SK-N-SH (cell line): ENCODE measurements around the gene CLN5. TPM values are rescaled to one million over a fixed set of nuclear protein-coding genes. Genes with fewer than 3 reads are reported as not detected.

Experiments used
- CTCF ChIA-PET: fragments of 300-600, 350-600 bp; formaldehyde crosslinking; extraction: SDS; loops from one replicate; lab custom pipeline; 2021; lab: Yijun Ruan, JAX
- POLR2A ChIA-PET: fragments of 350-600 bp; sonication (Branson Sonifier 250); formaldehyde crosslinking; extraction: SDS; loops from one replicate; lab custom pipeline; 2020; ENCODE audit warnings: antibody characterized with exemption, inconsistent platforms; lab: Yijun Ruan, JAX
- DNase-seq: peaks from one replicate; pipeline ENCODE4 v3.0.0; 2012
- H2AFZ ChIP-seq: fragments of 200-600 bp; sonication (generic); 2 replicates; pipeline ENCODE4 v1.8.1; 2016; ENCODE audit warnings: antibody characterized with exemption, mild to moderate bottlenecking, low read depth
- H3F3A ChIP-seq: fragments of 200-600 bp; sonication (generic); replicated peaks from 2 replicates; pipeline ENCODE3; 2016; ENCODE audit warnings: antibody characterized with exemption, mild to moderate bottlenecking; ENCODE audit not compliant: insufficient read depth
- H3K27ac ChIP-seq, 2 experiments: fragments of 200-500 bp in 1 of 2; fragments of 200-600 bp in 1 of 2; sonication (Bioruptor generic) in 1 of 2; sonication (generic), shearing (Covaris generic) in 1 of 2; 2 replicates each; pipeline versions ENCODE4 v1.5.1 to v1.6.1; 2014 to 2016; ENCODE audit warnings: low read depth in 2 of 2, inconsistent platforms in 1 of 2, low read length in 1 of 2, mild to moderate bottlenecking in 1 of 2, mixed read lengths in 1 of 2
- H3K27me3 ChIP-seq: fragments of 200-600 bp; sonication (generic), shearing (Covaris generic); 2 replicates; pipeline ENCODE4 v1.6.1; 2016; ENCODE audit warnings: mixed run types; ENCODE audit not compliant: insufficient read depth
- H3K36me3 ChIP-seq, 2 experiments: fragments of 200-500 bp in 1 of 2; fragments of 200-600 bp in 1 of 2; sonication (Bioruptor generic) in 1 of 2; sonication (generic) in 1 of 2; replicated peaks in 1 of 2; 2 replicates each; pipeline versions ENCODE3 to v1.5.1; 2014 to 2016; ENCODE audit warnings: low read length in 1 of 2, mild to moderate bottlenecking in 1 of 2; ENCODE audit not compliant: insufficient read depth in 2 of 2, control insufficient read depth in 1 of 2
- H3K4me1 ChIP-seq, 2 experiments: fragments of 200-500 bp in 1 of 2; fragments of 200-600 bp in 1 of 2; sonication (Bioruptor generic) in 1 of 2; sonication (generic), shearing (Covaris generic) in 1 of 2; 2 replicates each; pipeline versions ENCODE4 v1.5.1 to v1.6.1; 2014 to 2016; ENCODE audit warnings: low read depth in 1 of 2, low read length in 1 of 2, mixed run types in 1 of 2; ENCODE audit not compliant: insufficient read depth in 2 of 2, control insufficient read depth in 1 of 2
- H3K4me2 ChIP-seq: fragments of 200-600 bp; sonication (generic), shearing (Covaris generic); 2 replicates; pipeline ENCODE4 v1.6.1; 2017; ENCODE audit warnings: mixed run types
- H3K4me3 ChIP-seq, 2 experiments: fragments of 200-500 bp in 1 of 2; fragments of 200-600 bp in 1 of 2; sonication (Bioruptor generic) in 1 of 2; sonication (generic), shearing (Covaris generic) in 1 of 2; 2 replicates each; pipeline versions ENCODE4 v1.5.1 to v1.8.1; 2014 to 2016; ENCODE audit warnings: low read depth in 2 of 2, inconsistent platforms in 1 of 2, low read length in 1 of 2, mild to moderate bottlenecking in 1 of 2, mixed read lengths in 1 of 2, moderate library complexity in 1 of 2
- H3K79me2 ChIP-seq: fragments of 200-600 bp; sonication (generic); 2 replicates; pipeline ENCODE4 v1.8.1; 2017; ENCODE audit warnings: mild to moderate bottlenecking; ENCODE audit not compliant: insufficient read depth
- H3K9ac ChIP-seq: fragments of 200-600 bp; sonication (generic); 2 replicates; pipeline ENCODE4 v1.6.1; 2017; ENCODE audit warnings: mixed run types
- H3K9me2 ChIP-seq: fragments of 200-600 bp; sonication (generic); 2 replicates; pipeline ENCODE4 v1.6.1; 2017; ENCODE audit warnings: mixed run types
- H3K9me3 ChIP-seq: fragments of 200-600 bp; sonication (generic); 2 replicates; pipeline ENCODE4 v1.6.1; 2017; ENCODE audit warnings: mixed run types, mild to moderate bottlenecking, moderate library complexity
- H4K20me1 ChIP-seq: fragments of 200-600 bp; sonication (generic); 2 replicates; pipeline ENCODE4 v1.6.1; 2017; ENCODE audit warnings: mild to moderate bottlenecking, mixed run types; ENCODE audit not compliant: insufficient read depth
- CHD2 ChIP-seq: fragments of 150-350 bp; IDR thresholded peaks from 2 replicates; pipeline ENCODE4 v1.6.1; 2018; ENCODE audit warnings: low read length; ENCODE audit not compliant: partially characterized antibody
- EZH2phosphoT487 ChIP-seq: fragments of 200-600 bp; sonication (generic); IDR thresholded peaks from 2 replicates; pipeline ENCODE4 v1.6.1; 2017; ENCODE audit warnings: low read depth, mixed run types, mild to moderate bottlenecking, antibody characterized with exemption, moderate library complexity, borderline replicate concordance
- FOXJ3 ChIP-seq: sonication (generic); formaldehyde crosslinking; IDR thresholded peaks from 2 replicates; pipeline ENCODE4 v1.5.1; 2020; ENCODE audit warnings: mild to moderate bottlenecking, missing genetic modification reagents
- GABPA ChIP-seq: IDR thresholded peaks from 2 replicates; pipeline ENCODE4 v1.4.0; 2012; ENCODE audit warnings: low read depth, mild to moderate bottlenecking
- MAX ChIP-seq: IDR thresholded peaks from 2 replicates; pipeline ENCODE4 v1.4.0; 2012; ENCODE audit warnings: low read depth
- MXI1 ChIP-seq: IDR thresholded peaks from 2 replicates; pipeline ENCODE4 v1.6.1; 2012; ENCODE audit warnings: mild to moderate bottlenecking, low read depth, low read length, improper control_type of control experiment
- PBX3 ChIP-seq: IDR thresholded peaks from 2 replicates; pipeline ENCODE4; 2012
- POLR2AphosphoS5 ChIP-seq: IDR thresholded peaks from 2 replicates; pipeline ENCODE4 v1.6.1; 2012; ENCODE audit warnings: low read depth, low read length
- RAD21 ChIP-seq: IDR thresholded peaks from 2 replicates; pipeline ENCODE4 v1.6.1; 2012; ENCODE audit warnings: mild to moderate bottlenecking, low read length
- RCOR1 ChIP-seq: fragments of 150-350 bp; IDR thresholded peaks from 2 replicates; pipeline ENCODE4 v1.6.1; 2017; ENCODE audit warnings: antibody characterized with exemption, low read length
- RFX5 ChIP-seq: IDR thresholded peaks from 2 replicates; pipeline ENCODE4 v1.6.1; 2012; ENCODE audit warnings: mild to moderate bottlenecking, improper control_type of control experiment, low read length
- RXRA ChIP-seq: IDR thresholded peaks from 2 replicates; pipeline ENCODE4 v1.4.0; 2012; ENCODE audit warnings: low read depth, mild to moderate bottlenecking, borderline replicate concordance
- SIN3A ChIP-seq: IDR thresholded peaks from 2 replicates; pipeline ENCODE4 v1.6.1; 2012; ENCODE audit warnings: low read depth, mild to moderate bottlenecking, low read length, moderate library complexity, borderline replicate concordance
- TCF12 ChIP-seq: IDR thresholded peaks from 2 replicates; pipeline ENCODE4 v1.4.0; 2012
- YY1 ChIP-seq: IDR thresholded peaks from 2 replicates; pipeline ENCODE4 v1.4.0; 2012; ENCODE audit warnings: low read depth, mild to moderate bottlenecking
- WGBS: methylation state at CpG from one replicate; pipeline ENCODE4 v1.1.6; 2017; ENCODE audit warnings: low lambda C conversion rate; 5-methylcytosine and 5-hydroxymethylcytosine counted together
- polyA plus RNA-seq, 3 experiments: library from polyadenylated mRNA; depleted of rRNA; stranded (reverse); fragments of >200 nt; gene quantifications; 2 replicates each; pipeline ENCODE4 v1.2.3, GENCODE V29; 2012
- TF ChIP-seq, protein P1 (sequence below): fragments of 150-350 bp; IDR thresholded peaks from 2 replicates; pipeline ENCODE4 v1.6.1; 2017; ENCODE audit warnings: antibody characterized with exemption, low read length, low read depth, borderline replicate concordance
- TF ChIP-seq, protein P2 (sequence below): fragments of 200-600 bp; sonication (generic); IDR thresholded peaks from 2 replicates; pipeline ENCODE4 v1.6.1; 2017; ENCODE audit warnings: antibody characterized with exemption, mild to moderate bottlenecking, moderate library complexity

CLN5 gene
- polyA plus RNA-seq, 1 of the 3 experiments (the other 2 are of a cell fraction), result 11.6 TPM

DNA sequence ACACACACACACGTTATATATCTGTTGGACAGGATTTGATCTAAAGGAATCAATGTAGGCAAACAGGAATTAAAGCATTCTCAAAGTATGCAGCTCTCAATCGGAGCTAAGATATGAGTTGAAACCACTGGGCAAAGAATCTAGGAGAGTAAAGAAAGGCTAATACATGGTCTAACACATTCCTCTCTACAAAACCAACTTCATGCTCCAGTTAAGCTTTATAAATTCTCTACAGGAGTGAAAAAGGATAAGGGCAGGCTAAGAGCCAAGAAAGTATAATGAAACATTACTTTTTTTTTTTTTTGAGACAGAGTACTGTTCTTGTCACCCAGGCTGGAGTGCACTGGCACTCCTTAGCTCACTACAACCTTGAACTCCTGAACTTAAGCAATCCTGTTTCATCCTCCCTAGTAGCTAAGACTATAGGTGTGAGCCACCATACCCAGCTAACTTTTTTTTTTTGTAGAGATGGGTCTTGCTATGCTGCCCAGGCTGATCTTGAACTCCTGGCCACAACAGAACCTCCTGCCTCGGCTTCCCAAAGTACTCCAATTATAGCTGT, 24.5 kb downstream of the CLN5 start:
- H3K4me2 ChIP-seq, result no peak overlapping the region
- CTCF ChIA-PET, result interaction anchor here (1.8 to 3.5 kb wide), 3 partner anchors 11 to 462 kb away, joined by 3 to 19 read pairs (median 10); no protein-coding TSS in a partner anchor

More for the DNA sequence above, 24.5 kb downstream of the CLN5 start:
- no peak overlapping the region for H2AFZ ChIP-seq
- H3K9me3 ChIP-seq, result no peaks in the 10 kb centered on the region
- POLR2A ChIA-PET, result no interaction called here
- TF ChIP-seq MAX, result no peak
- TF ChIP-seq MXI1, result no peak
- TF ChIP-seq, protein P1, sequence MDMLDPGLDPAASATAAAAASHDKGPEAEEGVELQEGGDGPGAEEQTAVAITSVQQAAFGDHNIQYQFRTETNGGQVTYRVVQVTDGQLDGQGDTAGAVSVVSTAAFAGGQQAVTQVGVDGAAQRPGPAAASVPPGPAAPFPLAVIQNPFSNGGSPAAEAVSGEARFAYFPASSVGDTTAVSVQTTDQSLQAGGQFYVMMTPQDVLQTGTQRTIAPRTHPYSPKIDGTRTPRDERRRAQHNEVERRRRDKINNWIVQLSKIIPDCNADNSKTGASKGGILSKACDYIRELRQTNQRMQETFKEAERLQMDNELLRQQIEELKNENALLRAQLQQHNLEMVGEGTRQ, result no peak
- TF ChIP-seq EZH2phosphoT487, result no peak
- no peak for TF ChIP-seq YY1
- no peak for TF ChIP-seq PBX3
- no peak for TF ChIP-seq RXRA
- TF ChIP-seq RCOR1, result no peak
- no peak for TF ChIP-seq CHD2
- TF ChIP-seq GABPA, result no peak
- TF ChIP-seq RAD21, result no peak
- no peak for TF ChIP-seq FOXJ3 (CRISPR knock-in tag)
- TF ChIP-seq POLR2AphosphoS5, result no peak
- TF ChIP-seq RFX5, result no peak
- TF ChIP-seq SIN3A, result no peak
- TF ChIP-seq TCF12, result no peak
- TF ChIP-seq, protein P2, sequence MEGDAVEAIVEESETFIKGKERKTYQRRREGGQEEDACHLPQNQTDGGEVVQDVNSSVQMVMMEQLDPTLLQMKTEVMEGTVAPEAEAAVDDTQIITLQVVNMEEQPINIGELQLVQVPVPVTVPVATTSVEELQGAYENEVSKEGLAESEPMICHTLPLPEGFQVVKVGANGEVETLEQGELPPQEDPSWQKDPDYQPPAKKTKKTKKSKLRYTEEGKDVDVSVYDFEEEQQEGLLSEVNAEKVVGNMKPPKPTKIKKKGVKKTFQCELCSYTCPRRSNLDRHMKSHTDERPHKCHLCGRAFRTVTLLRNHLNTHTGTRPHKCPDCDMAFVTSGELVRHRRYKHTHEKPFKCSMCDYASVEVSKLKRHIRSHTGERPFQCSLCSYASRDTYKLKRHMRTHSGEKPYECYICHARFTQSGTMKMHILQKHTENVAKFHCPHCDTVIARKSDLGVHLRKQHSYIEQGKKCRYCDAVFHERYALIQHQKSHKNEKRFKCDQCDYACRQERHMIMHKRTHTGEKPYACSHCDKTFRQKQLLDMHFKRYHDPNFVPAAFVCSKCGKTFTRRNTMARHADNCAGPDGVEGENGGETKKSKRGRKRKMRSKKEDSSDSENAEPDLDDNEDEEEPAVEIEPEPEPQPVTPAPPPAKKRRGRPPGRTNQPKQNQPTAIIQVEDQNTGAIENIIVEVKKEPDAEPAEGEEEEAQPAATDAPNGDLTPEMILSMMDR, result no peak
- H3K27me3 ChIP-seq, result no peaks in the 10 kb centered on the region
- no peaks in the 10 kb centered on the region for H3K9me2 ChIP-seq
- no peak for DNase-seq
- H4K20me1 ChIP-seq, result peaks cover 56% of the 10 kb centered on the region
- WGBS, result 98% methylated on average over 3 of the region's 3 CpGs
- no peaks in the 10 kb centered on the region; a peak in 2 of 4 replicates for H3K4me1 ChIP-seq
- no peak overlapping the region for H3K9ac ChIP-seq
- H3K27ac ChIP-seq, result no peak overlapping the region
- peaks cover 12% of the 10 kb centered on the region for H3F3A ChIP-seq
- peaks cover 71 to 81% of the 10 kb centered on the region in 2 experiments for H3K36me3 ChIP-seq
- no peak overlapping the region for H3K4me3 ChIP-seq
- H3K79me2 ChIP-seq, result peaks cover 95% of the 10 kb centered on the region
